ENCODE data around the gene SPNS1. TPM values are rescaled to one million over a fixed set of nuclear protein-coding genes. Genes with fewer than 3 reads are reported as not detected.

The SPNS1 gene
- total and polyA plus RNA-seq, 2 of the 8 experiments (the other 6 are each of a cell fraction or from before 2014, with no cell fraction given): 48.8 to 66.9 TPM

DNA sequence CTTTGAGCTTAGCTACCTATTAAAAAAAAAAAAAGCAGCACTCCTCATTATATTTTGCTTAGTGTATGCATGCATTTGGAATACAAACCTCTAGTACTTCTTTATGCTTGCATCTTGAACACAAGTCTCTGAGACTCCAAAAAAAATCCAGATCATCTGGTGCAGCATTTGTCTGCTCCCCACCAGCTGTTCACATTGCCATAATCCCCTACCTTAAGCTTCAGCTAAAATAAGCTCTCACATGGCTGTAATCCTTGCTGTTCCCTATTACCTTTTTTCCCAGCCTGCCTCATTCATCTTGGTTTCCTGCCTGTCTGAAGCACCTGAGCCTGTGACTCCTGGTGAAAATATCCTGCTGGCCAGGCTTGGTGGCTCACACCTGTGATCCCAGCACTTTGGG lies 31.3 kb upstream of the SPNS1 start (continued):
- TF ChIP-seq BCL11A (IDR thresholded peaks at IDR 0.05; ENCODE audit: low read depth in 2 of 2, low read length in 2 of 2): no peak
- TF ChIP-seq TAF1 (IDR thresholded peaks at IDR 0.05; ENCODE audit: low read depth, low read length): no peak
- no peak for TF ChIP-seq SIX5 (IDR thresholded peaks at IDR 0.05; ENCODE audit: low read depth, low read length)
- TF ChIP-seq TEAD4 (IDR thresholded peaks at IDR 0.05; ENCODE audit: low read depth, low read length): no peak
- no peak for TF ChIP-seq ASH2L (IDR thresholded peaks at IDR 0.05; ENCODE audit: low read length)

Data from H1 (cell line).